Stromal cell of bone marrow (primary cell): ENCODE results near the gene NKX1-1.

Experiments used
- DNase-seq: peaks from one replicate; pipeline ENCODE4 v3.0.0-alpha.2; 2012; ENCODE audit warnings: low read depth

Gene NKX1-1

GRCh38 chr4:1359976-1360375 is 46.3 kb downstream of the NKX1-1 start:
- DNase-seq: no peak

GRCh38 chr4:1359144-1359501 is 47.1 kb downstream of the NKX1-1 start:
- DNase-seq: no peak

GRCh38 chr4:1358421-1359143 is 47.7 kb downstream of the NKX1-1 start:
- no peak for DNase-seq

- DNase-seq: no peak
Measured at GRCh38 chr4:1357356-1358248, 48.6 kb downstream of the NKX1-1 start.

GRCh38 chr4:1356181-1356998 is 49.9 kb downstream of the NKX1-1 start:
- no peak for DNase-seq

GRCh38 chr4:1355378-1355777 is 50.9 kb downstream of the NKX1-1 start:
- DNase-seq: no peak

GRCh38 chr4:1354983-1355275 is 51.3 kb downstream of the NKX1-1 start:
- no peak for DNase-seq

- DNase-seq: no peak
Measured at GRCh38 chr4:1354136-1354982, 51.9 kb downstream of the NKX1-1 start.

- DNase-seq: no peak
Measured at GRCh38 chr4:1353186-1354055, 52.8 kb downstream of the NKX1-1 start.
